Spleen (tissue), 7 donors: ENCODE results near the gene RAB11A.

ENCODE experiments used
- POLR2AphosphoS5 ChIP-seq, 3 donors: sonication (generic); formaldehyde crosslinking; IDR thresholded peaks; one replicate each; pipeline ENCODE4 v1.5.1; 2017; ENCODE audit warnings: antibody characterized with exemption in 3 of 3
- TF ChIP-seq, protein P1 (sequence below), 11 experiments: fragments of 200-600 bp in 7 of 11; fragments of 450-650 bp in 4 of 11; sonication (generic) in 4 of 11; IDR thresholded peaks in 8 of 11; conservative IDR thresholded peaks in 3 of 11; 1 replicate in 7 of 11; 2 replicates in 4 of 11; pipeline versions ENCODE4 v1.4.0 to v1.8.0; 2016 to 2021; ENCODE audit warnings: antibody characterized with exemption in 11 of 11, inconsistent platforms in 4 of 11, mild to moderate bottlenecking in 1 of 11
- donor health status: DM: no; HTN: no; CAD: no; lungs with moderate emphysema.
- donor health status: DM: no; HTN: no; CAD: no.
- donor health status: DM: no; HTN: no; CAD: no.

DNA sequence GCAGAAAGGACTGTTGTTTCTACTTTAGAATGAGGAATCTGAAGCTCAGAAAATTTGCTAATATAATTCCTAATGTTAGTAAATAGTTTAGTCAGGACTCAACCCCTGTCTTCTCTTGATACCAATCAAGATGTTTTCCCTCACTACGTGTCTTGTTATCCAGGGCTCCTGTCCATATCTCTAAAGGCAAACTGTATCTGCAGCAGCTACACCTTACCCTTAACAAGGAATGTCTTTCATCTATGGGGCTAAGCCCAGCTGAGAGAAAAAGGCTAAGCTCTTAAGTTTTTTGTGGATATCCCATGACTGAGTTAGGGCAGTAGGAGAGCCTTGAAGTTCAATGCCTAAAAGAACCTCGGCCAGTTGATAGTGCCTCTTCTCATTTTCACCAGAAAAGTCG lies 32.5 kb downstream of the RAB11A start:
- TF ChIP-seq, protein P1, sequence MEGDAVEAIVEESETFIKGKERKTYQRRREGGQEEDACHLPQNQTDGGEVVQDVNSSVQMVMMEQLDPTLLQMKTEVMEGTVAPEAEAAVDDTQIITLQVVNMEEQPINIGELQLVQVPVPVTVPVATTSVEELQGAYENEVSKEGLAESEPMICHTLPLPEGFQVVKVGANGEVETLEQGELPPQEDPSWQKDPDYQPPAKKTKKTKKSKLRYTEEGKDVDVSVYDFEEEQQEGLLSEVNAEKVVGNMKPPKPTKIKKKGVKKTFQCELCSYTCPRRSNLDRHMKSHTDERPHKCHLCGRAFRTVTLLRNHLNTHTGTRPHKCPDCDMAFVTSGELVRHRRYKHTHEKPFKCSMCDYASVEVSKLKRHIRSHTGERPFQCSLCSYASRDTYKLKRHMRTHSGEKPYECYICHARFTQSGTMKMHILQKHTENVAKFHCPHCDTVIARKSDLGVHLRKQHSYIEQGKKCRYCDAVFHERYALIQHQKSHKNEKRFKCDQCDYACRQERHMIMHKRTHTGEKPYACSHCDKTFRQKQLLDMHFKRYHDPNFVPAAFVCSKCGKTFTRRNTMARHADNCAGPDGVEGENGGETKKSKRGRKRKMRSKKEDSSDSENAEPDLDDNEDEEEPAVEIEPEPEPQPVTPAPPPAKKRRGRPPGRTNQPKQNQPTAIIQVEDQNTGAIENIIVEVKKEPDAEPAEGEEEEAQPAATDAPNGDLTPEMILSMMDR (IDR thresholded peaks at IDR 0.05 in 8 of 11, conservative IDR thresholded peaks at IDR 0.05 in 3 of 11), result no peak
- no peak for TF ChIP-seq POLR2AphosphoS5 (IDR thresholded peaks at IDR 0.05)
